ENCODE results near the gene NLRP6. TPM values are rescaled to one million over a fixed set of nuclear protein-coding genes. Genes with fewer than 3 reads are reported as not detected.
A peak's percentile ranks its signal among the peaks of the same experiment; 100 is the strongest.

Gene NLRP6
- 1 to 10 TPM in 1 of 2 donors, under 1 TPM in 1; 0.18 to 2.7 TPM for total RNA-seq

DNA sequence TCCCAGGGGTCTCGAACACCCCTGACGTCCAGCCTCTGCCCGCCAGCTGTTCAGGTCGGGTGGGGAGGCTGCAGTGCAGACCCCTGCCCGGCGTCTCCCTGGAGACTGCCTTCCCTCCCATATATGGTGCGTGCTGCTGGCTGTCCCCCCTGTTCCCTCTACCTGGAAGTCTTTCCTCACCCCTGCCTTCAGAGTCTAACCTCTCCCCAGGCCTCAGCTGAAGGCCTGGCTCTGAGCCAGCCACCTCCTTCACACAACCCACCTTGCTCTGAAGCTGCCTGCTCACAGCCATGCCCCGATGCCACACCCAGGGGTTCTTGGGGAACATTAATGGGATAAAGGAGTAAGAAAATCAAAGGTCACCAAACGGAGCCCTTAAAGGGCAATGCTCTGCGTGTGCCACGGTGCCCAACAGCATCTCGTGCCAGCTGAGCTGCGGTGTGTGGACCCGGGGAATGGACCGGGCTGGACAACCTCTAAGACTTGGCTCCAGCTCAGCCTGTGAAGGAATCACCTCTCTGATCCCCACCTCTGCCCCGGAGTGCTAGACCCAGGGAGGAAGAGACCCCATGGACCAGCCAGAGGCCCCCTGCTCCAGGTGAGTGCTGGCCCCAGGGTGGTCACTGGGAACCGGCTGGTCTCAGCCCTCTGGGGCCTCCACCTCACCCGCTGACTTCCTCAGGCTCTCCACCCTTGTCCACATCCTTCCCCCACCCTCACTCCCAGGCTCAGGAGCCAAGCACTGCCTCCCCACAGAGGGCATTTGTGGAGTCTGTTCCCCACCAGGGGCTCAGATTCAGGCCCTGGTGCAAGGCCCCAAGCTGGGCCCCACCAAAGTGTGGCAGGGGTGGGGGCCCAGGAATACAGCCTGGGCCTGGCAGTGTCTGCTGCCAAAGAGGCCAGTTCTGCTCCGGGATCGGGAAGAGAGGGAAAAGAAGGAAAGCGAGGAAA lies at the start of gene NLRP6:
TSS of gene NLRP6 (plus strand) at position 407 of the 951 bp plus-strand sequence. CDS start at position 570, 163 bp downstream.
- H3K4me1 ChIP-seq (replicated peaks) = no peaks in the 10 kb centered on the region
- intact Hi-C loops (cut with DNase I) = no loop called here
- no peaks in the 10 kb centered on the region for H3K9me3 ChIP-seq
- no peak for DNase-seq (ENCODE audit: low spot score)
- TF ChIP-seq POLR2AphosphoS5 (IDR thresholded peaks at IDR 0.05) (no peak), POLR2A (IDR thresholded peaks at IDR 0.05) (no peak)
- TF ChIP-seq, protein P1, sequence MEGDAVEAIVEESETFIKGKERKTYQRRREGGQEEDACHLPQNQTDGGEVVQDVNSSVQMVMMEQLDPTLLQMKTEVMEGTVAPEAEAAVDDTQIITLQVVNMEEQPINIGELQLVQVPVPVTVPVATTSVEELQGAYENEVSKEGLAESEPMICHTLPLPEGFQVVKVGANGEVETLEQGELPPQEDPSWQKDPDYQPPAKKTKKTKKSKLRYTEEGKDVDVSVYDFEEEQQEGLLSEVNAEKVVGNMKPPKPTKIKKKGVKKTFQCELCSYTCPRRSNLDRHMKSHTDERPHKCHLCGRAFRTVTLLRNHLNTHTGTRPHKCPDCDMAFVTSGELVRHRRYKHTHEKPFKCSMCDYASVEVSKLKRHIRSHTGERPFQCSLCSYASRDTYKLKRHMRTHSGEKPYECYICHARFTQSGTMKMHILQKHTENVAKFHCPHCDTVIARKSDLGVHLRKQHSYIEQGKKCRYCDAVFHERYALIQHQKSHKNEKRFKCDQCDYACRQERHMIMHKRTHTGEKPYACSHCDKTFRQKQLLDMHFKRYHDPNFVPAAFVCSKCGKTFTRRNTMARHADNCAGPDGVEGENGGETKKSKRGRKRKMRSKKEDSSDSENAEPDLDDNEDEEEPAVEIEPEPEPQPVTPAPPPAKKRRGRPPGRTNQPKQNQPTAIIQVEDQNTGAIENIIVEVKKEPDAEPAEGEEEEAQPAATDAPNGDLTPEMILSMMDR (IDR thresholded peaks at IDR 0.05) = no peak
- 74% methylated on average over 21 of the region's 21 CpGs for WGBS
- H3K27me3 ChIP-seq (replicated peaks; ENCODE audit: insufficient read depth) = peaks cover 28% of the 10 kb centered on the region
- H3K4me3 ChIP-seq = peak within 1 kb of the TSS in 1 of 2 donors; percentile 8
- H3K36me3 ChIP-seq = no peaks in the 10 kb centered on the region
- H3K27ac ChIP-seq = no peak within 1 kb of the TSS

DNA sequence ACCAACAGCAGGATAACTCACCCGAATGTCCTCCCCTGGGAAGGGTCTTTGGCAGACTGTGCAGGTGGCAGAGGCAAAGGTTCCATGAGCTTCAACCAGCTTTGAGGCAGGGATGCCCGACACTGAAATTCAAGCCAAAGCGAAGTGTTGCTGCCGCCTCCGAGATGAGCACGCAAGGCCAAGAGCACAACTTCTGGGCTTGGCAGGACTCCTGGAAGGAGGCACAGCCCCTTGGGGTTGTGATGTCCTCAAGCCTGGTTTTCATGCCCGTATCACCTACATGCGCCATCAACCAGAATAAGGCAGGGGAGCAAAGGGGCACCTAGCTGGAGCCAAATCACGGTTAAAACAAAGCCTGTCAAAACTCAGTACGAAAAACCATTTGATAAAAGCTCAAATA lies 47.8 kb upstream of the NLRP6 start:
- Histone ChIP-seq H3K9me3 (no peaks in the 10 kb centered on the region), H3K4me3 (no peak overlapping the region), H3K27ac (no peak overlapping the region), H3K36me3 (no peaks in the 10 kb centered on the region), H3K4me1 (replicated peaks) (no peaks in the 10 kb centered on the region), H3K27me3 (replicated peaks; ENCODE audit: insufficient read depth) (no peaks in the 10 kb centered on the region)
- TF ChIP-seq POLR2AphosphoS5 (IDR thresholded peaks at IDR 0.05) = no peak
- TF ChIP-seq, protein P1 (IDR thresholded peaks at IDR 0.05) = no peak
- no peak for TF ChIP-seq POLR2A (IDR thresholded peaks at IDR 0.05)
- no peak for DNase-seq (ENCODE audit: low spot score)
- WGBS = 93% methylated on average over 10 of the region's 10 CpGs
- intact Hi-C loops (cut with DNase I) = loop anchor here (10.0 kb wide), 1 partner anchor 274 kb away; the partner anchor contains the start of gene RNH1

DNA sequence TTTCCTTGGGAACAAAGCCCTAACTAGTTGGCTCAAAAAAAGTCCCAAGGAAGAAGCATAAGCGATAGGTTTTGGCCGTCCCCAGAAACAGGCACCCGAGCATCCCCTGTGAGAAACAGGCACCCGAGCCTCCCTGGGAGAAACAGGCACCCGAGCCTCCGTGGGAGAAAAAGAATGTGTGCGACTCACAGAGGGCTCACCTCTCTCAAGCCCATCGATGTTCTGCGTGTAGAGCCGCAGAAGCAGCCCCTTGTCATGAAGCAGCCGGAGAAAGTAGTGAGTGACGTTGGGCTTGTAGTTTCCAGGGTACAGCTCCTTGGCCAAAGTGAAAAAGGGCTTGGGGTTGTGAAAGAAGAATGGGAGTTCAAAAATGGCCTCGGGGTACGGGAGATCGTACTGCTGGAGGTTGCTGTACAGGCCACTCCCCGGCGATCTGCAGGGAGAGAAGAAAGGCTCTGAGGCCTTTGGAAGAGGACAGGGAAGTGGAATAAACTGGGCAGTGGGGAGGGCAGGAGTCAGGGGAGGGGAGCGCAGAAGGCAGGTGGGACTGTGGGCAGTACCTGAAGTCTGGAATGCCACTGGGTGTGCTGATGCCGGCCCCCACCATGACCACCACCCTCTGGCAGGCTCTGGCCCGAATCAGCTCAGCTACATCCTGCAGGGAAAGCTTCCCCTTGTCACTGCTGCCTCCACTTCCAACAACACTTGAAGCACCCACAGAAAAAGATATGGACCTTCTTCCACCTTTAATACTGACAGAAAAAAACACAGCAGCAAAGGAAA lies 45.2 kb upstream of the NLRP6 start:
- no peak for DNase-seq (ENCODE audit: low spot score)
- Histone ChIP-seq H3K4me1 (replicated peaks) (no peaks in the 10 kb centered on the region), H3K27ac (no peak overlapping the region), H3K9me3 (no peaks in the 10 kb centered on the region), H3K36me3 (no peaks in the 10 kb centered on the region), H3K27me3 (replicated peaks; ENCODE audit: insufficient read depth) (no peaks in the 10 kb centered on the region), H3K4me3 (no peak overlapping the region)
- TF ChIP-seq POLR2AphosphoS5 (IDR thresholded peaks at IDR 0.05) (no peak), POLR2A (IDR thresholded peaks at IDR 0.05) (no peak)
- TF ChIP-seq, protein P1 (IDR thresholded peaks at IDR 0.05) = no peak
- intact Hi-C loops (cut with DNase I) = loop anchor here (10.0 kb wide), 1 partner anchor 272 kb away; the partner anchor contains the start of gene RNH1
- 88% methylated on average over 20 of the region's 20 CpGs for WGBS

DNA sequence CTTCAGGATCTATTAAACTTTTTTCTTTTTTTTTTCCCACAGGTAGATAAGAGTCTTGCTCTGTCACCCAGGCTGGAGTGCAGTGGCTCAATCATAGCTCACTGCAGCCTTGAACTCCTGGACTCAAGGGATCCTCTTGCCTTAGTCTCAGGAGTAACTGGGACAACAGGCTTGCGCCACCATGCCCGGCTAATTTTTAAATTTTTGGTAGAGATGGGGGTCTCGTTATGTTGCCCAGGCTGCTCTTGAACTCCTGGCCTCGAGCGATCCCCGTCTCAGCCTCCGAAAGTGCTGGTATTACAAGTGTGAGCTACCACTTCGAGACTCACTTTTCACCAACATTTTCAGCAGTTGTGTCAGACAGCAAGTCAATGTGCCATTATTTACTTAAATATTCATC lies 43.0 kb upstream of the NLRP6 start:
- DNase-seq (ENCODE audit: low spot score) = no peak

More for the DNA sequence above, 43.0 kb upstream of the NLRP6 start:
- Histone ChIP-seq H3K27me3 (replicated peaks; ENCODE audit: insufficient read depth) (no peaks in the 10 kb centered on the region), H3K4me3 (peak overlapping the region; percentile 90 to 95), H3K4me1 (replicated peaks) (peaks cover 8% of the 10 kb centered on the region), H3K27ac (peak overlapping the region; percentile 98), H3K36me3 (no peaks in the 10 kb centered on the region), H3K9me3 (no peaks in the 10 kb centered on the region)
- WGBS = 70% methylated on average over 8 of the region's 8 CpGs
- intact Hi-C loops (cut with DNase I) = loop anchor here (5.0 to 10.0 kb wide), 2 partner anchors 122 to 270 kb away; partner anchors contain the start of gene RNH1
- no peak for TF ChIP-seq POLR2A (IDR thresholded peaks at IDR 0.05)
- TF ChIP-seq, protein P1 (IDR thresholded peaks at IDR 0.05) = no peak
- TF ChIP-seq POLR2AphosphoS5 (IDR thresholded peaks at IDR 0.05) = no peak
